OCI-LY1 (cell line): Measurements from ENCODE around the gene TUBGCP5.
"Not testable (repeated sequence)": the region's sequence is repeated elsewhere in the genome, so short reads cannot be mapped to it uniquely, and the experiment has no call there.

Experiments used
- H2AFZ ChIP-seq: fragments of 200-600 bp; sonication (generic), shearing (Covaris generic); 2 replicates; pipeline ENCODE4 v1.6.0; 2014; ENCODE audit warnings: antibody characterized with exemption, mild to moderate bottlenecking, low read length
- H3F3A ChIP-seq: fragments of 200-600 bp; sonication (generic), shearing (Covaris generic); 2 replicates; pipeline ENCODE4 v1.6.0; 2014; ENCODE audit warnings: mild to moderate bottlenecking, antibody characterized with exemption, low read length, moderate library complexity; ENCODE audit not compliant: insufficient read depth
- H3K27ac ChIP-seq: fragments of 200-600 bp; sonication (generic); 2 replicates; pipeline ENCODE4 v1.5.1; 2014; ENCODE audit warnings: low read length, mixed run types, mild to moderate bottlenecking, low read depth; ENCODE audit not compliant: poor library complexity, severe bottlenecking
- H3K27me3 ChIP-seq: fragments of 200-600 bp; sonication (generic); 2 replicates; pipeline ENCODE4 v1.6.0; 2014; ENCODE audit warnings: antibody characterized with exemption, mild to moderate bottlenecking, low read length, moderate library complexity; ENCODE audit not compliant: insufficient read depth
- H3K36me3 ChIP-seq: fragments of 200-600 bp; sonication (generic); 2 replicates; pipeline ENCODE4 v1.6.1; 2014; ENCODE audit warnings: mild to moderate bottlenecking, antibody characterized with exemption, low read length, moderate library complexity, mixed read lengths; ENCODE audit not compliant: insufficient read depth
- H3K4me1 ChIP-seq: fragments of 200-600 bp; sonication (generic); 2 replicates; pipeline ENCODE4 v1.5.1; 2014; ENCODE audit warnings: mild to moderate bottlenecking, low read length, moderate library complexity; ENCODE audit not compliant: insufficient read depth, severe bottlenecking
- H3K4me2 ChIP-seq: fragments of 200-600 bp; sonication (generic), shearing (Covaris generic); 2 replicates; pipeline ENCODE4 v1.6.1; 2014; ENCODE audit warnings: low read length
- H3K4me3 ChIP-seq: fragments of 200-600 bp; sonication (generic); 2 replicates; pipeline ENCODE4 v1.5.1; 2014; ENCODE audit warnings: low read length, low read depth, mild to moderate bottlenecking, mixed read lengths; ENCODE audit not compliant: poor library complexity, severe bottlenecking
- H3K79me2 ChIP-seq: fragments of 200-600 bp; shearing (Covaris generic); 2 replicates; pipeline ENCODE4 v1.6.1; 2016; ENCODE audit warnings: mixed run types, low read length, mixed read lengths; ENCODE audit not compliant: insufficient read depth
- H3K9ac ChIP-seq: fragments of 200-600 bp; sonication (generic), shearing (Covaris generic); 2 replicates; pipeline ENCODE4 v1.6.1; 2014; ENCODE audit warnings: mild to moderate bottlenecking, low read length, mixed read lengths
- H3K9me2 ChIP-seq: fragments of 200-600 bp; sonication (generic), shearing (Covaris generic); 2 replicates; pipeline ENCODE4 v1.6.1; 2014; ENCODE audit warnings: low read depth, mild to moderate bottlenecking, low read length, mixed read lengths
- H3K9me3 ChIP-seq: fragments of 200-600 bp; shearing (Covaris generic); 2 replicates; pipeline ENCODE4 v1.6.1; 2014; ENCODE audit warnings: low read length, mixed read lengths
- H4K20me1 ChIP-seq: fragments of 200-600 bp; sonication (generic), shearing (Covaris generic); 2 replicates; pipeline ENCODE4 v1.6.0; 2016; ENCODE audit warnings: mild to moderate bottlenecking, low read length; ENCODE audit not compliant: insufficient read depth
- EZH2 ChIP-seq: fragments of 200-600 bp; sonication (generic), shearing (Covaris generic); IDR thresholded peaks from 2 replicates; pipeline ENCODE4 v1.8.0; 2017; ENCODE audit warnings: borderline replicate concordance, mixed run types, mild to moderate bottlenecking, antibody characterized with exemption, low read length, moderate library complexity, mixed read lengths
- TF ChIP-seq, protein P1 (sequence below): fragments of 200-600 bp; sonication (generic), shearing (Covaris generic); IDR thresholded peaks from 2 replicates; pipeline ENCODE4 v1.5.1; 2017; ENCODE audit warnings: mild to moderate bottlenecking, antibody characterized with exemption, low read length, moderate library complexity, mixed read lengths

TUBGCP5 gene

DNA sequence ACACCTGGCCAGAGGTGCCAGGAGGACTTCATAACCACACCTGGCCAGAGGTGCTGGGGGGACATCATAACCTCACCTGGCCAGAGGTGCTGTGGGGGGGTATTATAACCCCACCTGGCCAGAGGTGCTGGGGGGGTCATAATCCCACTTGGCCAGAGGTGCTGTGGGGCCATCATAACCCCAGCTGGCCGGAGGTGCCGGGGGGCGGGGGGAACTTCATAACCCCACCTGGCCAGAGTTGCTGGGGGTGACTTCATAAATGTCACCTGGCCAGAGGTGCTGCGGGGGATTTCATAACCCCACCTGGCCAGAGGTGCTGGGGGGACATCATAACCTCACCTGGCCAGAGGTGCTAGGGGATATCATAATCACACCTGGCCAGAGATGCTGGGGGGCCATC is 4.2 kb upstream of the TUBGCP5 start:
- H3K9me2 ChIP-seq, H3F3A ChIP-seq, H3K9me3 ChIP-seq, H4K20me1 ChIP-seq, H3K4me3 ChIP-seq, H3K4me2 ChIP-seq, H2AFZ ChIP-seq, H3K9ac ChIP-seq, H3K27ac ChIP-seq, H3K36me3 ChIP-seq, H3K4me1 ChIP-seq, H3K27me3 ChIP-seq, H3K79me2 ChIP-seq: not testable (repeated sequence)

DNA sequence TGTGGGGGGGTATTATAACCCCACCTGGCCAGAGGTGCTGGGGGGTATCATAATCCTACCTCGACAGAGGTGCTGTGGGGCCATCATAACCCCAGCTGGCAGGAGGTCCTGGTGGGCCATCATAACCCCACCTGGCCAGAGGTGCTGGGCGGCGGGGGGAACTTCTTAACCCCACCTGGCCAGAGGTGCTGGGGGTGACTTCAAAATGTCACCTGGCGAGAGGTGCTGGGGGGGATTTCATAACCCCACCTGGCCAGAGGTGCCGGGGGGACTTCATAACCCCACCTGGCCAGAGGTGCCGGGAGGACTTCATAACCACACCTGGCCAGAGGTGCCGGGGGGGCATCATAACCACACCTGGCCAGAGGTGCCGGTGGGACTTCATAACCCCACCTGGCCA is 2.4 kb upstream of the TUBGCP5 start:
- H3F3A ChIP-seq, H2AFZ ChIP-seq: not testable (repeated sequence)
- H3K4me1 ChIP-seq: peaks cover 22% of the 10 kb centered on the region

GRCh38 chr15:23039917-23040281 is 530 bp upstream of the TUBGCP5 start:
- H3K9me3 ChIP-seq: no peaks in the 10 kb centered on the region
- H3F3A ChIP-seq: 0 out of 2 replicates have a peak, but pooled peaks cover 5% of the 10 kb centered on the region

More for the DNA sequence above, 2.4 kb upstream of the TUBGCP5 start:
- H3K36me3 ChIP-seq, H3K27me3 ChIP-seq, H3K4me3 ChIP-seq, H3K9me2 ChIP-seq, H3K9ac ChIP-seq, H3K27ac ChIP-seq, H3K9me3 ChIP-seq, H3K4me2 ChIP-seq, H4K20me1 ChIP-seq: not testable (repeated sequence)
- peaks cover 11% of the 10 kb centered on the region for H3K79me2 ChIP-seq

DNA sequence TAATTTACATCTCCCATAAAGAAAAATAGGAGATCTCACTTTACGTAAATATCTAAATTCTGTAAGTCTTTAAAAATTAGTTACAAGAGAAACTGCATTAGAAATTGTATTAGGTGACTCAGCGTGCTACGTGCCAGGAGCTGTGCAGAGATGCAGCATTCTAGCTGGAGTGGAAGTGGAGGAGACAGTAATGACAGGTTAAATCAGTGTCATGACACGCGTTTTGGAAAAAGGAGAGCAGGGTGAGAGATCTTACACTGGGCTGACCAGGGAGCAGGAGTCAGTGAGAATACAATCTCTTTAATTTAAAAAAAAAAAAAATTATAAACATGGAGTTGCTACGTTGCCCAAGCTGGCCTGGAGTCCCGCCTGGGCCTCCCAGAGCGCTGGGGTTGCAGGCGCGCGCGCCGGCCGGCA is 635 bp downstream of the TUBGCP5 start:
- Histone ChIP-seq H3K9me3 (no peaks in the 10 kb centered on the region), H3F3A (0 out of 2 replicates have a peak, but pooled peaks cover 5% of the 10 kb centered on the region), H3K79me2 (peaks cover 11% of the 10 kb centered on the region), H3K27ac (no peak overlapping the region), H3K9ac (peak overlapping the region; percentile 81), H2AFZ (no peak overlapping the region), H3K36me3 (peaks cover 29% of the 10 kb centered on the region), H3K4me1 (peaks cover 22% of the 10 kb centered on the region), H3K9me2 (no peaks in the 10 kb centered on the region), H3K4me3 (peak overlapping the region; percentile 72), H3K4me2 (peak overlapping the region; percentile 92), H3K27me3 (no peaks in the 10 kb centered on the region), H4K20me1 (no peaks in the 10 kb centered on the region)
- TF ChIP-seq, protein P1, sequence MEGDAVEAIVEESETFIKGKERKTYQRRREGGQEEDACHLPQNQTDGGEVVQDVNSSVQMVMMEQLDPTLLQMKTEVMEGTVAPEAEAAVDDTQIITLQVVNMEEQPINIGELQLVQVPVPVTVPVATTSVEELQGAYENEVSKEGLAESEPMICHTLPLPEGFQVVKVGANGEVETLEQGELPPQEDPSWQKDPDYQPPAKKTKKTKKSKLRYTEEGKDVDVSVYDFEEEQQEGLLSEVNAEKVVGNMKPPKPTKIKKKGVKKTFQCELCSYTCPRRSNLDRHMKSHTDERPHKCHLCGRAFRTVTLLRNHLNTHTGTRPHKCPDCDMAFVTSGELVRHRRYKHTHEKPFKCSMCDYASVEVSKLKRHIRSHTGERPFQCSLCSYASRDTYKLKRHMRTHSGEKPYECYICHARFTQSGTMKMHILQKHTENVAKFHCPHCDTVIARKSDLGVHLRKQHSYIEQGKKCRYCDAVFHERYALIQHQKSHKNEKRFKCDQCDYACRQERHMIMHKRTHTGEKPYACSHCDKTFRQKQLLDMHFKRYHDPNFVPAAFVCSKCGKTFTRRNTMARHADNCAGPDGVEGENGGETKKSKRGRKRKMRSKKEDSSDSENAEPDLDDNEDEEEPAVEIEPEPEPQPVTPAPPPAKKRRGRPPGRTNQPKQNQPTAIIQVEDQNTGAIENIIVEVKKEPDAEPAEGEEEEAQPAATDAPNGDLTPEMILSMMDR: no peak
- no peak for TF ChIP-seq EZH2

More at GRCh38 chr15:23039917-23040281, 530 bp upstream of the TUBGCP5 start:
- H3K9me2 ChIP-seq: no peaks in the 10 kb centered on the region
- H3K4me1 ChIP-seq: peaks cover 22% of the 10 kb centered on the region
- peaks cover 17% of the 10 kb centered on the region for H3K36me3 ChIP-seq
- peaks cover 11% of the 10 kb centered on the region for H3K79me2 ChIP-seq
- H4K20me1 ChIP-seq: no peaks in the 10 kb centered on the region
- H3K4me2 ChIP-seq: peak overlapping the region; percentile 92
- H3K9ac ChIP-seq: peak overlapping the region; percentile 81
- peak overlapping the region; percentile 46; the same call in 1 of the 2 replicates for H2AFZ ChIP-seq
- H3K4me3 ChIP-seq: peak overlapping the region; percentile 72
- TF ChIP-seq, protein P1: no peak
- no peak for TF ChIP-seq EZH2
- H3K27ac ChIP-seq: peak overlapping the region; percentile 49
- no peaks in the 10 kb centered on the region for H3K27me3 ChIP-seq
